IMR-90 (cell line): ENCODE measurements around the gene SOS1. TPM values are rescaled to one million over a fixed set of nuclear protein-coding genes. Genes with fewer than 3 reads are reported as not detected.

Source experiments
- ATAC-seq: fragments of 200-7000 bp; cut with Tn5 transposase; 2 replicates; pipeline ENCODE4 v1.9.1; 2020; ENCODE audit warnings: low read depth, mild to moderate bottlenecking, moderate library complexity
- BruUV-seq: library from RNA; stranded (reverse); fragments of 400-500 nt; replicated peaks from 2 replicates; lab custom pipeline; 2021; lab: Mats Ljungman, UMichigan
- CTCF ChIA-PET: fragments of 300-600 bp; formaldehyde crosslinking; extraction: SDS; loops from one replicate; lab custom pipeline; 2021; ENCODE audit warnings: antibody characterized with exemption; lab: Yijun Ruan, JAX
- POLR2A ChIA-PET: fragments of 300-600 bp; sonication (Branson Sonifier 250); formaldehyde crosslinking; loops from one replicate; lab custom pipeline; 2022; ENCODE audit warnings: antibody characterized with exemption; ENCODE audit not compliant: unreplicated experiment; lab: Charles Lee
- DNase-seq: peaks from one replicate; pipeline ENCODE4 v3.0.0; 2013
- H2AFZ ChIP-seq: replicated peaks from 2 replicates; pipeline ENCODE3; 2013; ENCODE audit warnings: low read length, mild to moderate bottlenecking; ENCODE audit not compliant: poor library complexity
- H2AK5ac ChIP-seq: 2 replicates; pipeline ENCODE4 v1.6.1; 2013; ENCODE audit warnings: low read depth, low read length, inconsistent platforms
- H2AK9ac ChIP-seq: replicated peaks from 2 replicates; pipeline ENCODE3; 2013; ENCODE audit warnings: mild to moderate bottlenecking, low read depth, low read length, moderate library complexity; ENCODE audit not compliant: poor library complexity
- H2BK120ac ChIP-seq: 2 replicates; pipeline ENCODE4 v1.6.1; 2013; ENCODE audit warnings: low read depth, low read length, inconsistent platforms
- H2BK15ac ChIP-seq: 3 replicates; pipeline ENCODE4 v1.6.1; 2013; ENCODE audit warnings: low read depth, low read length, inconsistent platforms
- H2BK20ac ChIP-seq: 2 replicates; pipeline ENCODE4 v1.6.1; 2013; ENCODE audit warnings: low read depth, mild to moderate bottlenecking, inconsistent platforms, low read length, moderate library complexity
- H2BK5ac ChIP-seq: 2 replicates; pipeline ENCODE4 v1.6.1; 2013; ENCODE audit warnings: mild to moderate bottlenecking, low read depth, low read length, inconsistent platforms; ENCODE audit not compliant: poor library complexity, severe bottlenecking
- H3K14ac ChIP-seq: replicated peaks from 2 replicates; pipeline ENCODE4 v1.6.1; 2013; ENCODE audit warnings: low read depth, low read length, inconsistent platforms
- H3K18ac ChIP-seq: 2 replicates; pipeline ENCODE4 v1.6.1; 2013; ENCODE audit warnings: low read depth, low read length, control low read depth
- H3K23ac ChIP-seq: 2 replicates; pipeline ENCODE4 v1.6.1; 2013; ENCODE audit warnings: low read depth, low read length, inconsistent platforms
- H3K27ac ChIP-seq: 2 replicates; pipeline ENCODE4 v1.5.1; 2013; ENCODE audit warnings: mild to moderate bottlenecking, control low read depth, low read length; ENCODE audit not compliant: insufficient read depth
- H3K27me3 ChIP-seq: 2 replicates; pipeline ENCODE4 v1.6.1; 2013; ENCODE audit warnings: low read length; ENCODE audit not compliant: control insufficient read depth, insufficient read depth
- H3K36me3 ChIP-seq: 2 replicates; pipeline ENCODE4 v1.6.1; 2013; ENCODE audit warnings: low read length, mixed read lengths; ENCODE audit not compliant: control insufficient read depth, insufficient read depth
- H3K4ac ChIP-seq: 2 replicates; pipeline ENCODE4 v1.6.1; 2013; ENCODE audit warnings: low read depth, low read length, inconsistent platforms
- H3K4me1 ChIP-seq: 2 replicates; pipeline ENCODE4 v1.6.1; 2013; ENCODE audit warnings: low read length, mixed read lengths; ENCODE audit not compliant: control insufficient read depth, insufficient read depth
- H3K4me2 ChIP-seq: 2 replicates; pipeline ENCODE4 v1.6.1; 2013; ENCODE audit warnings: low read depth, mild to moderate bottlenecking, control low read depth, low read length, moderate library complexity
- H3K4me3 ChIP-seq: 2 replicates; pipeline ENCODE4 v1.5.1; 2013; ENCODE audit warnings: low read depth, mild to moderate bottlenecking, control low read depth, low read length, moderate library complexity; ENCODE audit not compliant: insufficient read depth
- H3K56ac ChIP-seq: 2 replicates; pipeline ENCODE4 v1.6.1; 2013; ENCODE audit warnings: low read length, inconsistent platforms; ENCODE audit not compliant: insufficient read depth; ENCODE audit errors: extremely low read depth
- H3K79me1 ChIP-seq, 2 experiments: 2 replicates each; pipeline ENCODE4 v1.6.1; 2013; ENCODE audit warnings: low read length in 2 of 2, inconsistent platforms in 1 of 2, low read depth in 1 of 2
- H3K9ac ChIP-seq: 2 replicates; pipeline ENCODE4 v1.6.1; 2013; ENCODE audit warnings: low read depth, low read length, control low read depth
- H3K9me1 ChIP-seq: 2 replicates; pipeline ENCODE4 v1.6.1; 2013; ENCODE audit warnings: low read length, inconsistent platforms; ENCODE audit not compliant: insufficient read depth
- H3K9me3 ChIP-seq: 2 replicates; pipeline ENCODE4 v1.6.1; 2013; ENCODE audit warnings: low read length; ENCODE audit not compliant: control insufficient read depth, insufficient read depth
- H4K20me1 ChIP-seq: 2 replicates; pipeline ENCODE4 v1.6.1; 2013; ENCODE audit warnings: low read length, inconsistent platforms; ENCODE audit not compliant: insufficient read depth
- H4K5ac ChIP-seq: 2 replicates; pipeline ENCODE4 v1.6.1; 2013; ENCODE audit warnings: mild to moderate bottlenecking, low read depth, low read length, control low read depth
- H4K8ac ChIP-seq, 2 experiments: 2 replicates each; pipeline ENCODE4 v1.6.1; 2013; ENCODE audit warnings: low read depth in 2 of 2, low read length in 2 of 2, control low read depth in 1 of 2, inconsistent platforms in 1 of 2
- H4K91ac ChIP-seq: 2 replicates; pipeline ENCODE4 v1.6.1; 2013; ENCODE audit warnings: low read depth, low read length, inconsistent platforms; ENCODE audit not compliant: insufficient read depth
- BHLHE40 ChIP-seq: fragments of 150-350 bp; IDR thresholded peaks from 2 replicates; pipeline ENCODE4 v1.6.1; 2016; ENCODE audit warnings: mild to moderate bottlenecking, low read depth, low read length
- CEBPB ChIP-seq: IDR thresholded peaks from 2 replicates; pipeline ENCODE4 v1.6.1; 2012; ENCODE audit warnings: low read depth, low read length, improper control_type of control experiment
- CHD1 ChIP-seq: IDR thresholded peaks from 2 replicates; pipeline ENCODE4 v1.6.1; 2012; ENCODE audit warnings: low read depth, low read length, improper control_type of control experiment
- MAFK ChIP-seq: IDR thresholded peaks from 2 replicates; pipeline ENCODE4 v1.6.1; 2012; ENCODE audit warnings: low read depth, low read length, improper control_type of control experiment
- MAZ ChIP-seq: IDR thresholded peaks from 2 replicates; pipeline ENCODE4 v1.6.1; 2012; ENCODE audit warnings: low read depth, mild to moderate bottlenecking, low read length, improper control_type of control experiment, moderate library complexity, borderline replicate concordance
- MXI1 ChIP-seq: IDR thresholded peaks from 2 replicates; pipeline ENCODE4 v1.6.1; 2012; ENCODE audit warnings: low read depth, mild to moderate bottlenecking, low read length, moderate library complexity, borderline replicate concordance
- NFE2L2 ChIP-seq: fragments of 150-350 bp; IDR thresholded peaks from 2 replicates; pipeline ENCODE4 v1.6.1; 2016; ENCODE audit warnings: low read depth, mild to moderate bottlenecking, low read length
- RAD21 ChIP-seq: IDR thresholded peaks from 2 replicates; pipeline ENCODE4 v1.6.1; 2012; ENCODE audit warnings: low read length, improper control_type of control experiment
- RCOR1 ChIP-seq: IDR thresholded peaks from 2 replicates; pipeline ENCODE4 v1.6.1; 2012; ENCODE audit warnings: mild to moderate bottlenecking, low read length, improper control_type of control experiment; ENCODE audit not compliant: insufficient replicate concordance
- SMC3 ChIP-seq: fragments of 150-350 bp; IDR thresholded peaks from 2 replicates; pipeline ENCODE4 v1.6.1; 2016; ENCODE audit warnings: low read depth, mild to moderate bottlenecking, antibody characterized with exemption, low read length, moderate library complexity
- USF2 ChIP-seq: fragments of 150-350 bp; IDR thresholded peaks from 2 replicates; pipeline ENCODE4 v1.6.1; 2017; ENCODE audit warnings: mild to moderate bottlenecking, antibody characterized with exemption, low read length, low read depth
- WGBS, 2 experiments: methylation state at CpG; one replicate each; pipeline versions ENCODE4 v1.1.5 to v1.1.7; 2013; ENCODE audit warnings: missing lambda C conversion rate in 2 of 2; ENCODE audit not compliant: insufficient read length in 1 of 2; ENCODE audit errors: extremely low coverage in 2 of 2; 5-methylcytosine and 5-hydroxymethylcytosine counted together
- dilution Hi-C: fragments of 300-500 bp; cut with HindIII; formaldehyde crosslinking; loops from one replicate; pipeline ENCODE4 v1.14.3; 2018; ENCODE audit warnings: low sequenced_read_pairs; ENCODE audit not compliant: unreplicated experiment
- in situ Hi-C: fragments of 300-500 bp; cut with MboI; formaldehyde crosslinking; loops from 3 replicates; pipeline ENCODE4 v1.14.3; 2019; ENCODE audit warnings: low sequenced_read_pairs, inconsistent platforms, mixed read lengths
- intact Hi-C: fragments of 100-400 bp; cut with micrococcal nuclease; formaldehyde crosslinking; loops from 2 replicates; pipeline ENCODE4 v1.10.0; 2022
- polyA plus RNA-seq, 3 experiments: library from polyadenylated mRNA; depleted of rRNA; stranded (reverse); fragments of >200 nt; gene quantifications; 2 replicates each; pipeline ENCODE4 v1.2.3, GENCODE V29; 2012; ENCODE audit warnings: low replicate concordance in 1 of 3
- total RNA-seq: library from RNA; depleted of rRNA; stranded (reverse); fragments of >200 nt; gene quantifications from 2 replicates; pipeline ENCODE4 v1.2.3, GENCODE V29; 2012
- TF ChIP-seq, protein P1 (sequence below): conservative IDR thresholded peaks from 2 replicates; pipeline ENCODE4 v1.5.1; 2012; ENCODE audit warnings: mild to moderate bottlenecking, low read depth, low read length, improper control_type of control experiment
- TF ChIP-seq, protein P2 (sequence below): fragments of 150-350 bp; IDR thresholded peaks from 2 replicates; pipeline ENCODE4 v1.6.1; 2016; ENCODE audit warnings: low read depth, mild to moderate bottlenecking, low read length, moderate library complexity, borderline replicate concordance

Gene SOS1
- total and polyA plus RNA-seq, 2 of the 4 experiments (the other 2 are of a cell fraction), result 8.2 to 11.2 TPM

GRCh38 chr2:38948387-38948882 lies 172.4 kb downstream of the SOS1 start:
- no peak overlapping the region for H3K4me2 ChIP-seq
- ChIA-PET CTCF (interaction anchor here (0.7 to 2.7 kb wide), 9 partner anchors 11 to 342 kb away, joined by 3 to 28 read pairs (median 5); no protein-coding TSS in a partner anchor), POLR2A (no interaction called here)
- no peaks in the 10 kb centered on the region for H3K36me3 ChIP-seq
- no peak overlapping the region for H3K18ac ChIP-seq
- H3K56ac ChIP-seq, result no peak overlapping the region
- no peak overlapping the region for H2BK5ac ChIP-seq
- H3K14ac ChIP-seq, result no peak overlapping the region
- H3K4ac ChIP-seq, result no peak overlapping the region
- TF ChIP-seq MXI1, result no peak
- no peak for TF ChIP-seq RCOR1
- TF ChIP-seq MAFK, result no peak
- no peak for TF ChIP-seq RAD21
- TF ChIP-seq BHLHE40, result no peak
- no peak for TF ChIP-seq CEBPB
- TF ChIP-seq, protein P1, sequence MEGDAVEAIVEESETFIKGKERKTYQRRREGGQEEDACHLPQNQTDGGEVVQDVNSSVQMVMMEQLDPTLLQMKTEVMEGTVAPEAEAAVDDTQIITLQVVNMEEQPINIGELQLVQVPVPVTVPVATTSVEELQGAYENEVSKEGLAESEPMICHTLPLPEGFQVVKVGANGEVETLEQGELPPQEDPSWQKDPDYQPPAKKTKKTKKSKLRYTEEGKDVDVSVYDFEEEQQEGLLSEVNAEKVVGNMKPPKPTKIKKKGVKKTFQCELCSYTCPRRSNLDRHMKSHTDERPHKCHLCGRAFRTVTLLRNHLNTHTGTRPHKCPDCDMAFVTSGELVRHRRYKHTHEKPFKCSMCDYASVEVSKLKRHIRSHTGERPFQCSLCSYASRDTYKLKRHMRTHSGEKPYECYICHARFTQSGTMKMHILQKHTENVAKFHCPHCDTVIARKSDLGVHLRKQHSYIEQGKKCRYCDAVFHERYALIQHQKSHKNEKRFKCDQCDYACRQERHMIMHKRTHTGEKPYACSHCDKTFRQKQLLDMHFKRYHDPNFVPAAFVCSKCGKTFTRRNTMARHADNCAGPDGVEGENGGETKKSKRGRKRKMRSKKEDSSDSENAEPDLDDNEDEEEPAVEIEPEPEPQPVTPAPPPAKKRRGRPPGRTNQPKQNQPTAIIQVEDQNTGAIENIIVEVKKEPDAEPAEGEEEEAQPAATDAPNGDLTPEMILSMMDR, result no peak
- no peak for TF ChIP-seq SMC3
- no peak for TF ChIP-seq CHD1
- TF ChIP-seq, protein P2, sequence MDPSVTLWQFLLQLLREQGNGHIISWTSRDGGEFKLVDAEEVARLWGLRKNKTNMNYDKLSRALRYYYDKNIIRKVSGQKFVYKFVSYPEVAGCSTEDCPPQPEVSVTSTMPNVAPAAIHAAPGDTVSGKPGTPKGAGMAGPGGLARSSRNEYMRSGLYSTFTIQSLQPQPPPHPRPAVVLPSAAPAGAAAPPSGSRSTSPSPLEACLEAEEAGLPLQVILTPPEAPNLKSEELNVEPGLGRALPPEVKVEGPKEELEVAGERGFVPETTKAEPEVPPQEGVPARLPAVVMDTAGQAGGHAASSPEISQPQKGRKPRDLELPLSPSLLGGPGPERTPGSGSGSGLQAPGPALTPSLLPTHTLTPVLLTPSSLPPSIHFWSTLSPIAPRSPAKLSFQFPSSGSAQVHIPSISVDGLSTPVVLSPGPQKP, result no peak
- no peak for TF ChIP-seq NFE2L2
- no peak for TF ChIP-seq USF2
- no peak for TF ChIP-seq MAZ
- H2BK120ac ChIP-seq, result no peak overlapping the region
- ATAC-seq (no peak), DNase-seq (no peak)
- no CpG with 5 or more reads among the region's 3 CpGs for WGBS, 2 experiments
- no peak overlapping the region for H3K9ac ChIP-seq
- no peak overlapping the region for H3K23ac ChIP-seq
- H3K4me1 ChIP-seq, result 0 out of 2 replicates have a peak, but pooled peaks cover 2% of the 10 kb centered on the region
- H2AFZ ChIP-seq, result no peak overlapping the region
- H4K91ac ChIP-seq, result no peak overlapping the region
- in situ Hi-C loops, result loop anchor here (10.0 kb wide), 1 partner anchor 276 kb away; no protein-coding TSS in a partner anchor
- H3K4me3 ChIP-seq, result no peak overlapping the region
- intact Hi-C loops, result no loop called here
- dilution Hi-C loops, result no loop called here
- no peaks in the 10 kb centered on the region for H3K9me1 ChIP-seq
- no TSS peak for BruUV-seq
- no peak overlapping the region for H4K5ac ChIP-seq
- H2AK9ac ChIP-seq, result no peak overlapping the region
- no peak overlapping the region for H3K27ac ChIP-seq
- no peak overlapping the region for H2BK20ac ChIP-seq
- H4K20me1 ChIP-seq, result 0 out of 2 replicates have a peak, but pooled peaks cover 4% of the 10 kb centered on the region
- no peak overlapping the region for H2AK5ac ChIP-seq
- H3K79me1 ChIP-seq, result no peaks in the 10 kb centered on the region
- H3K9me3 ChIP-seq, result no peaks in the 10 kb centered on the region
- H4K8ac ChIP-seq, result no peak overlapping the region
- H2BK15ac ChIP-seq, result no peak overlapping the region
- peaks cover 3% of the 10 kb centered on the region; the same call in 1 of the 2 replicates for H3K27me3 ChIP-seq
